Stimulated activated naive B cell treated with anti-CD40 and anti-IgM and Interleukin-4, amounts not matched to agents 10 μg/mL and 1 μg/mL and 100 μg/mL, for 72 hours (primary cell): ENCODE results near the gene ELOA.
"Not testable (repeated sequence)": the region's sequence is repeated elsewhere in the genome, so short reads cannot be mapped to it uniquely, and the experiment has no call there.

ENCODE experiments used
- ATAC-seq, 2 donors: fragments of 150-1000 bp; cut with Tn5 transposase; replicated peaks; 2 replicates each; pipeline ENCODE4 v1.10.0; 2021; ENCODE audit warnings: moderate library complexity in 1 of 2
- DNase-seq: peaks from one replicate; pipeline ENCODE4 v3.0.0; 2021
- H3K27ac Mint-ChIP-seq: one replicate; pipeline ENCODE4 v1.8.0; 2022; ENCODE audit warnings: mild to moderate bottlenecking, mixed read lengths
- H3K27me3 Mint-ChIP-seq, 2 donors: one replicate each; pipeline ENCODE4 v1.8.0; 2022; ENCODE audit warnings: mixed read lengths in 2 of 2
- H3K36me3 Mint-ChIP-seq, 2 donors: one replicate each; pipeline ENCODE4 v1.8.0; 2022; ENCODE audit warnings: mixed read lengths in 2 of 2, mild to moderate bottlenecking in 1 of 2
- H3K4me1 Mint-ChIP-seq, 2 donors: one replicate each; pipeline ENCODE4 v1.8.0; 2022; ENCODE audit warnings: mixed read lengths in 2 of 2, mild to moderate bottlenecking in 1 of 2
- H3K4me3 Mint-ChIP-seq, 2 donors: one replicate each; pipeline ENCODE4 v1.8.0; 2022; ENCODE audit warnings: mild to moderate bottlenecking in 2 of 2, mixed read lengths in 2 of 2, moderate library complexity in 1 of 2
- H3K9me3 Mint-ChIP-seq, 2 donors: one replicate each; pipeline ENCODE4 v1.8.0; 2022; ENCODE audit warnings: mixed read lengths in 2 of 2, mild to moderate bottlenecking in 1 of 2

The ELOA gene

DNA sequence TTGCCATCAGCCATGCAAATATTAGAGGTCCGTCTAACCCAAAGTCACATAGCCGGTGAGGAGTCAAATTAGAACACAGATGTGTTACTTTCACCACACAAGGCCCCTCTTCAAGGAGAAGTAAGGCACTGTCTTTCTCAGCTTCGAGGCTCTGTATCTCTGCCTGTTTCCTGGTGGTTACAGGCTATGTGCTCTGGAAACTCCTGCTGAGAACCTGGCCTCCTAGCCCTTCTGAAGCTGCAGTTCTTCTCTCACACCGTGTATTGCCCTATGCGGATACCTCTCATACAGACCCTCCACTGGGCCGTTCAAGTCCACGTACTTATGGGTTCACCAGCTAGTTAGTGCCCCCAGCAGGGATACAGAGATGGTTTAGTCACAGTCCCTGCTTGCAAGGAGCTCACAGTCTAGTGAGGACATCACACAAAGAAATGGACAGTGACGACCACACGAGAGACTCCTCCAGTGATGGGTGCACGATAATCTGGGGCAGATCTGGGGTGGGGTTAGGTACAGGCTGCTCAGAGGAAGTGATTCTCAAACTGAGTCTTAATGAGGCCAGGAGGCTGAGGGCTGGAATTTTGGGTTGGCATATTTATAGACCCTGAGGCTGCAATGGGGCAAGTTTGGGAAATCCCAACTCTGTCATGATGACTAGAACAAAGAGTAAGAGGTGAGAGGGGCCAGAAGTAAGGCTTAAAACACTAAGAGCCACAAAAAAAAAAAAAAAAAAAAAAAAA is 22.8 kb upstream of the ELOA start:
- Mint-ChIP-seq H3K4me1 (peaks cover 34 to 58% of the 10 kb centered on the region in 2 donors), H3K27me3 (no peaks in the 10 kb centered on the region), H3K27ac (peak overlapping the region; percentile 95), H3K4me3 (peak overlapping the region; percentile 7 to 59), H3K36me3 (peaks cover 10 to 33% of the 10 kb centered on the region in 2 donors), H3K9me3 (no peaks in the 10 kb centered on the region)
- peak; percentile 85 to 88 for ATAC-seq
- peak; percentile 79 for DNase-seq

DNA sequence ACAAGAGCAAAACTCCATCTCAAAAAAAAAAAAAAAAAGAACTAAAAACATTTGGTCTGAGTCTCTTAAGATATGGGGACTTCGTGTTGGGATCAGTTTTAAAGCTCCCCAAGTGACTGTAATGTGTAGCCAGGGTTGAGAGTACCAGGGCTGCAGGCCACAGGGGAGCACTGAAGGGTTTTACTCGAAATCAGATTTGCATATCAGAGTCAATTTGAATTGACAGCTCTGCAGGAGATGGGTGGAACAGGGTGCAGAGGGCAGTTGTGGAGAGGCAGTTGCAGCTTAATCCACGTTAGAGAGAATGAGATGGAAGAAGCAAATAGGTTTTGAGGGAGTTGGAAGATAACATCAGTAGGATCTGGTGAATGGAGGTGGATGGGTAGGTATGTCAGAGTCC is 20.6 kb upstream of the ELOA start:
- peaks cover 39 to 67% of the 10 kb centered on the region in 2 donors for H3K4me1 Mint-ChIP-seq
- DNase-seq (peak; percentile 43), ATAC-seq (peak; percentile 58 to 70)
- H3K27me3 Mint-ChIP-seq = no peaks in the 10 kb centered on the region
- peak overlapping the region; percentile 56 to 62 for H3K4me3 Mint-ChIP-seq
- no peaks in the 10 kb centered on the region for H3K9me3 Mint-ChIP-seq
- peaks cover 10 to 19% of the 10 kb centered on the region in 2 donors for H3K36me3 Mint-ChIP-seq
- H3K27ac Mint-ChIP-seq = peak overlapping the region; percentile 59

DNA sequence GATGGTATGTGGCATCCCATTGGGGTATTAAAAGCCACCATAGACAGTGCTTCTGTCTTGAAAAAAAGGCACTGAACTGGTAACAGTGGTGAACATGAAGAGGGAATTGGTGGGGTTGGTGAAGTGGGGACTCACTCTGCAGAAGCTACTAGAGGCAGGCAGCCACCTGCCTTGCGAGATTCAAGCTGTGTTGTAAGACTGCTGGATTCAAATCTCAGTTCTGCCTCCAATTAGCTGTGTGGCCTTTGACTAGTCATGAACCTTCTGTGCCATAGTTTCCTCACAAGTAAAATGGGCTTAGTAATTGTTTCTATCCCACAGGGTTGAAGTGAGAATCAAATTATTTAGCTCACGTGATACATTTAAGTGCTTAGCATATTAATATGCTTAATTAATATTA is 16.6 kb upstream of the ELOA start:
- Mint-ChIP-seq H3K4me3 (no peak overlapping the region), H3K27ac (peak overlapping the region; percentile 54), H3K27me3 (no peaks in the 10 kb centered on the region), H3K4me1 (peaks cover 36 to 70% of the 10 kb centered on the region in 2 donors), H3K9me3 (no peaks in the 10 kb centered on the region), H3K36me3 (peaks cover 8% of the 10 kb centered on the region in 2 donors)
- DNase-seq = no peak
- no peak for ATAC-seq

DNA sequence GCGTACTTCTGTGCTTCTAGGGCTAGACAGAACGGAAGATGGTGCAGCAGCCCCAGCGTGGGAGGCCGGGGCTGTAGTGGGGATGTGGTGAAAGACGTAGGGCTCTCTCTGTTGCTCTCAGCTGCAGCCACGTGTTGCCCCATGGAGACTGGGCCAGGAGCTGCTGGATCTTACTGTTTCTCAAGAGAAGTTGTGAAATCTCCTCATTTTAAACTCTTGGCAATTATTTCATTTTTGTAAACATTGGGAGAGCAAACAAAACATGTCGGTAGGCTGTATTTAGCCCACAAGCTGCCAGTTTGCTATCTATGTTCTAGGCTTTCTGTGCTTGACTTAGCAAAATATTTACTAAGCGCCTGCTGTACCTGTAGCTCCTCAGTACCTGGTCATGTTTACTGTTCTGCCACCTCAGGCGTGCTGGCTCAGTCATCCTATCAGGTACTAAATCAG is 15.9 kb upstream of the ELOA start:
- no peak for ATAC-seq
- H3K36me3 Mint-ChIP-seq = peaks cover 14 to 15% of the 10 kb centered on the region in 2 donors
- H3K4me1 Mint-ChIP-seq = peaks cover 41 to 71% of the 10 kb centered on the region in 2 donors

DNA sequence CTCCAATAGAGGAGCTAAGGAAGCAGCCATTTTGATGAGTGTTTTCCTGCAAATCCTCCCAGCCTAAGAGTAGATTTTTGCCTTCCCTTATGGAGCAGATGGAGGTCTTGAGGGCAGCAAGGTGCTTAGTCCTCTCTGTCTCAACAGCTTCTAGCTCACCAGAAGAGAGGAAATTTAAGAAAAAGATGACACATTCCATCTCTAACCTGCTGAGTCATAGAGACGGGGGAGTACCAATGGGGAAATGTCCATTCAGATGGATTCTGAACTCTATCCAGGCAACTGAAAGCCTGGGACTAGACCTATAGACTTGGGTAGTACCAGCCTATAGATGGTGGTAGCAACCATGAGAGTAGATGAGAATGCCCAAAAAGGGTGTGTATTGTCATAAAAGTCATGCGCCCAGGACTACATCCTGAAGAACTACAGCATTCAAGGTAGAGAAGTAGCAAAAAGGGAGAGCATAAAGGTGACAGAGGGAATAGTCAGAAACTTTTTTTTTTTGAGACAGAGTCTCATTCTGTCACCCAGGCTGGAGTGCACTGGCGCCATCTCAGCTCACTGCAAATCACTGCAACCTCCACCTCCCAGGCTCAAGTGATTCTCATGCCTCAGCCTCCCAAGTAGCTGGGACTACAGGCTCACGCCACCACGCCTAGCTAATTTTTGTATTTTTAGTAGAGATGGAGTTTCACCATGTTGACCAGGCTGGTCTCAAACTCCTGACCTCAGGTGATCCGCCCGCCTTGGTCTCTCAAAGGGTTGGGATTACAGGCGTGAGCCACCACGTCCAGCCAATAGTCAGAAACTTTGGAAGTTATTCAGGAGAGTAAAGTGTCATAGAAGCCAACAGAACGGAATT is 10.7 kb upstream of the ELOA start:
- no peak for DNase-seq
- H3K36me3 Mint-ChIP-seq = peaks cover 17 to 21% of the 10 kb centered on the region in 2 donors
- ATAC-seq = no peak
- no peak overlapping the region for H3K27ac Mint-ChIP-seq
- no peaks in the 10 kb centered on the region for H3K27me3 Mint-ChIP-seq
- peaks cover 34 to 50% of the 10 kb centered on the region in 2 donors for H3K4me1 Mint-ChIP-seq
- peaks cover 0 to 3% of the 10 kb centered on the region in 2 donors for H3K9me3 Mint-ChIP-seq
- H3K4me3 Mint-ChIP-seq = no peak overlapping the region

More for the DNA sequence above, 15.9 kb upstream of the ELOA start:
- Mint-ChIP-seq H3K27me3 (no peaks in the 10 kb centered on the region), H3K27ac (peak overlapping the region; percentile 91), H3K9me3 (peaks cover 0 to 1% of the 10 kb centered on the region in 2 donors), H3K4me3 (no peak overlapping the region)
- no peak for DNase-seq

- H3K9me3 Mint-ChIP-seq, DNase-seq, H3K4me3 Mint-ChIP-seq, H3K27me3 Mint-ChIP-seq, H3K27ac Mint-ChIP-seq, ATAC-seq: not testable (repeated sequence)
- Mint-ChIP-seq H3K36me3 (peaks cover 16 to 25% of the 10 kb centered on the region in 2 donors), H3K4me1 (peaks cover 32 to 49% of the 10 kb centered on the region in 2 donors)
Observed at GRCh38 chr1:23733281-23733680, 10.0 kb upstream of the ELOA start.

GRCh38 chr1:23736437-23737134 is 6.7 kb upstream of the ELOA start:
- DNase-seq (no peak), ATAC-seq (peak; percentile 42 to 44)
- peaks cover 0 to 3% of the 10 kb centered on the region in 2 donors for H3K9me3 Mint-ChIP-seq

DNA sequence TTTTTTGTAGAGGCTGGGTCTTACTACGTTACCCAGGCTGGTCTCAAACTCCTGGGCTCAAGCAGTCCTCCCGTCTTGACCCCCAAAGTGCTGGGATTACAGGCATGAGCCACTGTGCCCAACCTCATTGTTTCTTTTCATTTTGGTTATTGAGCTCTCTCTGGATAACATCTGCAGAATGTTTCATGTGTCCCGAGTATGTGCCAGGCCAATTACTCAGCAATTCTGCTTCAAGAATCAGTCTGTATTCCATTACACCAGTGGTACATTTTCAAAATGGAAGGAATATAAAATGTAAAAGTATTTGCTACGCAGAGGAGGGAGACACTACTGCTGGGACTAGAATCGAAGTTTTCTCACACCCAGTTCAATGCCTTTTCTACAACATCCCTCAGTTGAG is 1.7 kb upstream of the ELOA start:
- Mint-ChIP-seq H3K27me3 (no peaks in the 10 kb centered on the region), H3K4me3 (peak overlapping the region in 1 of 2 donors; percentile 48), H3K36me3 (peaks cover 14 to 17% of the 10 kb centered on the region in 2 donors), H3K27ac (no peak overlapping the region), H3K4me1 (peaks cover 21 to 41% of the 10 kb centered on the region in 2 donors), H3K9me3 (no peaks in the 10 kb centered on the region)
- ATAC-seq = no peak
- DNase-seq = no peak

More at GRCh38 chr1:23736437-23737134, 6.7 kb upstream of the ELOA start:
- no peak overlapping the region for H3K27ac Mint-ChIP-seq
- H3K4me3 Mint-ChIP-seq = no peak overlapping the region
- H3K4me1 Mint-ChIP-seq = peaks cover 16 to 24% of the 10 kb centered on the region in 2 donors
- H3K36me3 Mint-ChIP-seq = peaks cover 13 to 23% of the 10 kb centered on the region in 2 donors
- no peaks in the 10 kb centered on the region for H3K27me3 Mint-ChIP-seq

GRCh38 chr1:23742670-23743286 is 493 bp upstream of the ELOA start:
- H3K4me3 Mint-ChIP-seq = peak overlapping the region; percentile 92 to 95
- H3K4me1 Mint-ChIP-seq = peaks cover 30 to 53% of the 10 kb centered on the region in 2 donors
- DNase-seq (no peak), ATAC-seq (peak; percentile 49 to 51)
- H3K9me3 Mint-ChIP-seq = no peaks in the 10 kb centered on the region
- H3K27me3 Mint-ChIP-seq = no peaks in the 10 kb centered on the region
- H3K27ac Mint-ChIP-seq = peak overlapping the region; percentile 98
- H3K36me3 Mint-ChIP-seq = peaks cover 17 to 26% of the 10 kb centered on the region in 2 donors

DNA sequence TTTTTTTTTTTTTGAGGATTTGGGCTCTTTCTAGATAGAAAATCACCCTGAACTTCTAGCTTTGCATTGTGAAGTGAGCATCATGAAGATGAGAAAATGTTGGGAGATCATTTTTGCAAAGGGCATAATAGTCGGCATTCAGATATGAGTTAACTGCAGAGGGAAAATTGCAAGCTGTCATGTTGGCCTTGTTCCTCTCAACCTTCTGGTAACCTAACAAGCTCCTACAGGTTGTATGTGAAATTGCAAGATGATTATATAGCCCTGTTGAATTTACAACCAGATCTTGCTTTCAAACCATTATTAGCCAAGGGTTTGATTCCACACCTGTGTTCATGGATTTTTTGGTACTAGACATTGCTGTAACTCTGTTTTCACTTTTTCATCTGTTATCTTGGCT is 2.2 kb downstream of the ELOA start:
- Mint-ChIP-seq H3K36me3 (peaks cover 18 to 30% of the 10 kb centered on the region in 2 donors), H3K4me3 (peak overlapping the region; percentile 32 to 59), H3K9me3 (no peaks in the 10 kb centered on the region), H3K4me1 (peaks cover 37 to 56% of the 10 kb centered on the region in 2 donors), H3K27ac (no peak overlapping the region), H3K27me3 (no peaks in the 10 kb centered on the region)
- DNase-seq = no peak
- ATAC-seq = no peak

GRCh38 chr1:23748016-23748415 is 4.7 kb downstream of the ELOA start:
- Mint-ChIP-seq H3K9me3 (no peaks in the 10 kb centered on the region), H3K4me1 (peaks cover 36 to 52% of the 10 kb centered on the region in 2 donors), H3K27me3 (no peaks in the 10 kb centered on the region), H3K27ac (no peak overlapping the region), H3K4me3 (no peak overlapping the region), H3K36me3 (peaks cover 28 to 40% of the 10 kb centered on the region in 2 donors)
- ATAC-seq (no peak), DNase-seq (no peak)

GRCh38 chr1:23751050-23751814 is 8.0 kb downstream of the ELOA start:
- H3K4me1 Mint-ChIP-seq = peaks cover 28 to 38% of the 10 kb centered on the region in 2 donors
- no peak overlapping the region for H3K4me3 Mint-ChIP-seq
- DNase-seq = peak; percentile 18
- no peaks in the 10 kb centered on the region for H3K27me3 Mint-ChIP-seq
- H3K27ac Mint-ChIP-seq = no peak overlapping the region
- peak; percentile 88 to 89 for ATAC-seq
- no peaks in the 10 kb centered on the region for H3K9me3 Mint-ChIP-seq
- H3K36me3 Mint-ChIP-seq = peaks cover 33 to 50% of the 10 kb centered on the region in 2 donors

- H3K36me3 Mint-ChIP-seq = peaks cover 34 to 55% of the 10 kb centered on the region in 2 donors
- no peaks in the 10 kb centered on the region for H3K27me3 Mint-ChIP-seq
- H3K9me3 Mint-ChIP-seq = no peaks in the 10 kb centered on the region
- no peak overlapping the region for H3K27ac Mint-ChIP-seq
- H3K4me3 Mint-ChIP-seq = no peak overlapping the region
- no peak for ATAC-seq
- peaks cover 27 to 35% of the 10 kb centered on the region in 2 donors for H3K4me1 Mint-ChIP-seq
- DNase-seq = no peak
Observed at GRCh38 chr1:23751815-23752200, 8.5 kb downstream of the ELOA start.
